ENCODE measurements around the gene IL31RA.
"Not testable (repeated sequence)": the region's sequence is repeated elsewhere in the genome, so short reads cannot be mapped to it uniquely, and the experiment has no call there.

The IL31RA gene

DNA sequence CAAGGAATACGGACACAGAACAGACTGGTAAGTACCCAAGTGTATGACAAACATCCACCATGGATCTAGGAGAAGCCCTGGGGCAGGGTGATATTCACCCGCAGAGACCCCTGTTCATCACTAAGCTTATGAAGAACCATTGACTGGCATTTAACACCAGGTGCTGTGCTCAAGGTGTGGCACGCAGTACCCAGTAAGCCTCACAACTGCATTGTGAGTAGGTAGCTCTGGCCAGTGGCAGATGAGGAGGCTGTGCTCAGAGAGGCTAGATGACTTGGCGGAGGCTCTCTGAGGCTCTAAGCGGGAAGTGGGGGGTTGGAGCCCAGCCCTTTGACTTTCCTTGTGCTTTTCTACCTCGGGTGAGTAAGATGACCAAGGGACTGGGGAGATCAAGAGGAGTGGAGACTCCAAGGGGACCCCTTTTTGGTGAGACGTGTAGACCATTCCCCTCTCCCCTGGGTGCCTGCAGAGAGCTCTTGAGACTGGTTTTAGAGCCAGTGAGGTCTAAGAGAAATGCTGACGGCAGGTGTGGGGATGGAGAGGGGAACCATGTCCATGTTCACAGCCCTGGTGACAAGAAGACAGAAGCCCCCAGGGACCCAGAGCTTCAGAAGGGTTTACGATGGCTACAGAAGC lies 72.8 kb downstream of the IL31RA start:
- DNase-seq (ENCODE audit: extremely low read depth in 1 of 2, low read depth in 1 of 2), result no peak

DNA sequence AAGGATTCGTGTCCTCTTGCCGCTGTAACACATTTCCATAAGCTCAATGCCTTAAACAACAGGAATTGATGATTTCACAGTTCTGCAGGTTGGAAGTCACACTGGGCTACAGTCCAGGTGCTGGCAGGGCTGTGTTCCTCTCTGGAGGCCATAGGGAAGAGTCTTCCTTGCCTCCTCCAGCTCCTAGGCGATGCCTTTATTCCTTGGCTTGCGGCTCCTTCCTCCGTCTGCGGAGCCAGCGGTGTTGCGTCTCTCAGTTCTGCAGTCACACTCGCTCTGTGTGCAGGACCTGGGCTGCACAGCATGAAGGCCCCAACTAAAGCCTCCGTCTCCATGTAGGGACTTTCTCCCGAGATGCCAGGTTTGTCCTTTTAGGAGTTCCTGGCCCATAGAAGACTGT lies 73.6 kb downstream of the IL31RA start:
- no peak for DNase-seq (ENCODE audit: extremely low read depth in 1 of 2, low read depth in 1 of 2)

DNA sequence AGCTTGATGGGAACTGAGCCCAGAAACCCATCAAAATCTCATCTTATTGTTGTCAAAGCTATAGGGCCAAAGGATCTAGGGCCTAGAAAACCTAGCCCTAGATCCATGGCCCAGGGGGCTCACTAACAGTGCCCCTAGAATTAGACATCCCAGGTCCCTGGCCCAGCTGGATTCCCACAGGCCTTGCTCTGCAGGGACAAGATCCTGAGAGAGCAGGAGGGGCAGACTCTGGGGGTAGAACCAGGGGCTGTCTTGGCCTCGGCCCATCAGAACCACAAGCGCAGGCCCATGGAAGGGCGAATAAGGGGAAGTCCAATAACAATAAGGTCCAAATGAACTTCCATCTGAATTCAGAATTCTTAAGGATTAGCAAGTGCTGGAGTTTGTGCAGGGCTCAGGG lies 74.0 kb downstream of the IL31RA start:
- no peak for DNase-seq (ENCODE audit: extremely low read depth in 1 of 2, low read depth in 1 of 2)

DNA sequence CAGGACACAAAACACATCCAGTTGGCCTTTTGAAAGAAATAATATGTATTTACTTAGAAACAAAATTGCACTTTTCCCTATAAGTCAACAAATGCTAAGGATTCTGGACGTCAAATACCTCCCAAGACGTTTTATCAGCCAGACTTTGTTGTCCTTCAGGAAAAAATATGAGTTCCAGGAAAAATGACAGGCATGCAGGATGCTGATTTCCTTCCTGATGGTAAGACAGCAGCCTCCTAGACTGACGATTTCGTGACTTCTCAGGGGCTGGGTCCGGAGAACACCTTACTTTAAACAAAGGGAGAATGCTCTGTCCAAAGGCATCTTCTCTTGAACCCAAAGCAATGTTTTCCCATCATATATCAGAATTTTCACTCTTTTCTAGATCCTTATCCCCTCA lies 74.6 kb downstream of the IL31RA start:
- no peak for DNase-seq (ENCODE audit: extremely low read depth in 1 of 2, low read depth in 1 of 2)

DNA sequence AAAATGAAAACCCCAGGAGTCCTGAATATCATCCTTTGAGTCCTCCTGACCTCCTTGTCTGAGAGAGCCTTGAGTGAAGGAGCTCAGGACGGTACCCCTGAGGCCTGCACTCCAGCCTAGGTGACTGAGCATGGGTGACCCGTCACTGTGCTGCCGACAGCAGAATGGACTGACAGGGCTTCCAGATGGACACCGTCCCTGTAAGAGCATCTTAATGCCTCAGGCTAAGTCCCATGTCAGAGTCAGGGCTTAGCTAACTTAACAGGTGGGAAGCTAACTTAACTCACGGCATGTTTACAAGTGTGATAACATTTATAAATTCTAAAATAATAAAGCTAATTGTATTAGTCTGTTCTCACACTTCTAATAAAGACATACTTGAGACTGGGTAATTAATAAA lies 75.3 kb downstream of the IL31RA start:
- DNase-seq (ENCODE audit: extremely low read depth in 1 of 2, low read depth in 1 of 2), result no peak

DNA sequence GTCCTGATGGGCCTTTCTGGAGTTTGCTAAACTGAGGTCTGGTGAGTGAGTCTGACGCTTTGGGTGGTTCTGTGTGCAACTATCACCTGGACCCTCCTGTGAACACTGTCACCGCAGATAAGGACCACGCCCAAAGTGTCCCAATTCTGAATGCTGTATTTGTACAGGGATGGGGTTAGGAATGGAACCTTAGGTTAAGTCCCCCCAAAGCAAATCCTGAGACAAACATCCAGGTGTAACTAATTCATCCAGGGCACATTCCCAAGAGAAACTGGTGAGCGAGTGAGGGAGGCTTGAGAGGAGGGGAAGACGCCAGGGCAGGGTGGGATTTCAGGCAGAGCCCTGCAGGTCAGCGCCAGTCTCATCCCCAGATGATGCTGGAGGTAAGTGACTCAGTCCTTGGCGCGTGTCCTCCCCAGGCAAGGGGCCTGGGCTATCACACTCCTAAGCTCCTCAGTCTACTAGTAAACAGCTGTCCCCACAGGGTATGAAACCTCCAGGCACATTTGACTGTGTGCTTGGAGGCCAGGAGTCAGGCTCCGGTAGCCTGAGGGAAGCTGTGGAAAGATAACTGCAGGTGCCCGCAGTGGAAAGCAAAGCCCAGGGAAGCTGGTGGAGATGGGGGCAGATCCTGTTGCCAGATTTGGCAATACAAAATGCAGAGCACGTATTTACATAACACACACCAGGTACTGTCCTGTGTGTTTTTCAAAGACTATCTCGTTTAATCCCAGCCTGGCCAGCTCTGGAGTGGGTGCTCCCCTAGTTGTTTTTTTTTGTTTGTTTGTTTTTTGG lies 76.9 kb downstream of the IL31RA start:
- DNase-seq (ENCODE audit: extremely low read depth in 1 of 2, low read depth in 1 of 2), result no peak

DNA sequence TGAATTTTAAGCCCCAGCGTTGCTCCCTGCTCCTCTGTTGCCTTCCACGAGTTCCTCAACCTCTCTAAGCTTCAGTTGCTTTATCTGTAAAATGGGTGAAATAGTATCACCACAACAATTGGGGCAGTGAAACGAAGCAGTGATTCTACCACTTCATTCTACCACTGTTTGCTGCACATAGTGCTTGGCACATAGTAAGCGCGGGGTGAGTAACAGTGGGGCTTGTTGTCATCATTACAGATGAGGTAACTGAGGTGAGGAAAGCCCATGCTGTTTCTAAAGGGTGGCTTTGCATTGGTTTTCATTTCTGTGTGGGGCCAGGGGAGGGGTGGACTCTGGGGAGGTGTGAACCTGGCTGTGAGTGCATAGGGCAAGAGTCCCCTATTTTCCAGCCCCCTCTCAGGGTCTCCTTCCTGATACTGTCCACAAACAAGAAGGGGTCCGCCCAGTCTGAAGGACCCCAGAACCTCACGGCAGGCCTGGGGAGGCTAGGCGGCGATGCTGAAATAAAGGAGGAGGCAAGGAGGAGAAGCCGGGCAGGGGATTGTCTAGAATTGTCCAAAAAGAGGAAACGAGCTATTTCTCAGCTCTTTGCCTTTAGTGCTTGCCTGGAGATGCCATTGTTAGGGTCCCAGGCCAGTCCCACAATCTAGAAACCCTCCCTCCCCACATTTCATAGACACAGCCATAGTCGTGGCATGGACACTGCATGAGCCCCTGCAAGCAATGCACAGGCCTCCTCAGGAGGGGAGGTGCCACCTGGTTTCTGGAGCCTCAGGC lies 78.1 kb downstream of the IL31RA start:
- no peak for DNase-seq (ENCODE audit: extremely low read depth in 1 of 2, low read depth in 1 of 2)

DNA sequence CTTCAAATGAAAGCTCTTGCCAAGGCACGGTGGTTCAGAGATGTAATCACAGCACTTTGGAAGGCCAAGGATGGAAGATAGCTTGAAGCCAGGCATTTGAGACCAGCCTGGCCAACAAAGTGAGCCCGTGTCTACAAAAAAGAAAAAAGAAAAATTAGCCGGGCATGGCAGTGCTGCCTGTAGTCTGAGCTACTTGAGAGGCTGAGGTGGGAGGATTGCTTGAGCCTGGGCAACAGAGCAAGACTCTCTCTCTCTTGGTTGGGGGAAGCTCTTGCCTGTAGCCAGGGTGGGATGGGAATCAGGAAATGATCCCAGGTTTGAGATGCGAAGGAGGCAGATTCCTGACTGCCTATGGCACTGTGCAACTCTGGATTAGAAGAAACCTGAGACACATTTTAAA lies 81.5 kb downstream of the IL31RA start:
- DNase-seq (ENCODE audit: extremely low read depth in 1 of 2, low read depth in 1 of 2), result no peak

DNA sequence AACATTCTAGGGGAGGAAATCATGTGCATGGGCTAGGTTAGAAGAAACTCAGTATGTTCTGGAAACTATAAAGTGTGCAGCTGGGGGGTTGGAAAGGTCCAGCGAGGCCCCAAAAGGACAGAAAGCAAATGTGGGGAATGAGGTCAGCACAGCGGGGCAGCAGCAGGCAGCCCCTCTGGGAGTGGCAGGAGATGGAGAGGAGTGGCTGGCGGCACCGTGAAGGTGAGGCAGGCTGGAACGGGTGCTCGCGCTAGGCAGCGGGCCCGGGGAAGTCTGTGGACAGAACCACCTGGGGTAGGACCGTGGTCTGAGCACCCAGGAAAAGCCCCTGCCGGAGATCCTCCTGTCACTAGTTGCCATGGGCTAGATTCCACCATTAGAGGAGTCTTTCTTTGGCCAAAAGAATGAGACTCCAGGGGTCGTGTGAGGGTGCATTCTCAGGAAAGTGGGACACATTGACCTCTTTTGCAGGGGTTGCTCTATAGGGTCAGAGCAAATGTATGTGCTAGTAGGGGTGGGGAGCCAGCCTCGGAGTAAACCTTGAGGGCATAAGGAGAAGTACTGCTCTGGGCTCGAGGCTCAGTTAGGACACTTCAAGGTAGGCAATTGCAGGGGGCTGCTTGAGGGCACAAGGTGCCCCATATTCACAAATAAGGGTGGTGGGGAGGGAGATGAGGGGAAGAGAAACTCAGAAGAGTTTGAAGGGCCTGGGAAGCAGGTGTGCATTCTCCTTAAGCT lies 82.4 kb downstream of the IL31RA start:
- no peak for DNase-seq (ENCODE audit: extremely low read depth in 1 of 2, low read depth in 1 of 2)

DNA sequence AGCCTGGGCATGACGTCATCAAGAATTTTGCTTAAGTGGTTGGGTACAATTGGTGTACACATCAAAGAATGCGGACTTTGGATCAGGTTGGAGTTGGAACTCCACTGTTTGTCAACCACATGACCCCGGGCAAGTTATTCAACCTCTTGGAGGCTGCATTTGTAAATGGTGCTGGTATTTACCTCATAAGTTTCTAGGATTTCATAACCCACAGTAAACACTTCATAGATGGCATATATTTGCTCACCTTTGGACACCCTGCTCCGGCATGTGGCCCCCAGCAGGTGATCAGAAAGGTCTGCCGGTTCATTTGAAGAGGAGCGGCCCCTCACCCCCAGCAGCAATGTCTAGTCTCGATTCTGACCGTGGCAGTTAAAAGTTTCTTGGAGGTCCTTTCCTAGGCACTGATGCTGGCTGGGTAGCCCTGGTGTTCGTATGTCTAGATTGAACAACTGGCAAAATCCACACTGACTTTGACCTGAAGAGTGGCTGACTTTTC lies 83.0 kb downstream of the IL31RA start:
- DNase-seq (ENCODE audit: extremely low read depth in 1 of 2, low read depth in 1 of 2), result no peak

DNA sequence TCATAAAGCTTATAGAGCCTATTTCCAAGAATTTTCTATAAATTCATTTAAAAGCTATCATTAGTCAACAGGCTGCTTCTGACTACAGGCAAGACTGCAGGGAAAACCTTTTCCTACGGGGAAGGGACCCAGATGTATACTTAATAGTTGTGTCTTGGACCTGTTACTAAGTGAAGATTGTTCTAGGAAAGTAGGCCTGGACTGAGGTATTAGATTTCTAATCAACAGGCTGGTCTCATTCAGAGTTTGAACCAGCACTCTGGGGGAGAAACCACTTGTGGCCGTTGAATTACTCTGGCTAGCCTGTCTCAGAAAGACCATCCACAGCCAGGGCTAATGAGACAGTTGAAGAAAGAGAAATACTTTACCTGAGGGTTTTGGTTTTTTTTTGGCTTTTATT lies 83.6 kb downstream of the IL31RA start:
- DNase-seq (ENCODE audit: extremely low read depth in 1 of 2, low read depth in 1 of 2), result no peak

DNA sequence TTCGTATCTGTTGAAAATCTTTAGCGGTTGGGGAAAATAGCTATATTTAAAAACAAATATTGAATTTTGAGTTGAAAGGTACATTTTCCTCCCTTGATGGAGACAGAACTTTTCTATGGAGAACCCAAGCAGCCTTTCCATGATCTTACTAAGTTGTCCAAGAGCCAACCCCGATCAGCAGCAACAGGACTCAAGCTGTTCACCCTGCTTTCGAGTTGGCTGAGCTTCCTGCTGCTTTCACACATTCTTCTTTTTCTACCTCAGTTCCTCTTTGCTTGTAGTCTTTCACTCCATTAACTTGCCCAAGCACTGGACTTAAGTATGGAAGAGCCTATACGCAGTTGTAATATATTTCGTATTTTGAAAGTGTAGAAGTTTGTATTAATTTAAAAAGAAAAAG lies 84.2 kb downstream of the IL31RA start:
- no peak for DNase-seq (ENCODE audit: extremely low read depth in 1 of 2, low read depth in 1 of 2)

DNA sequence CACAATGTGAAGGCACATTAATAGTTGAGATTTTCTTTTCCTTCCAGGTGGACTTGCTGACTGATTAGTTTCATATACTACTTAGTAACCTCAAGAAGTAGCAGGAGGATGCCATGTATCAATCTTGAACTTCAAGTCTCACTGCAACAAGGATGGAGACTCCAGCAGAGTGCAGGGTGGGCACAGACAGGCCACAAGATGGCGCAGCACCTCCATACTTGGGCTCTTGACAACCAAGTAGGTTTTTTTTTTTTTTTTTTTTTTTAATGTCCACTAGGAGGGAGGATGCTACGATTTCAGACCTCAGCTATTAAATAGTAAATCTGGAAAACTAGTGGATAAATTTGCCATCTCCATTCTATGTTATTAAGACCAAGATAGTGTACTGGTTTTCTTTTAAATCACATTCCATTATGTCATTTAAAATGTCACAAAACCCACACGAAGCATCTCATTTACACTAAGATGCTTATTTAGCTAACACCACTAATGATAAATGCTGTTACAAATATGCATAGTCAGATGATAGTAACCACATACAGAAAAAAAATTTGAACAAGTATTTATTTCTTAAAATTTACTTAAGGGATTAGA lies 85.0 kb downstream of the IL31RA start:
- peak; percentile 49 to 56 for DNase-seq (ENCODE audit: extremely low read depth in 1 of 2, low read depth in 1 of 2)

DNA sequence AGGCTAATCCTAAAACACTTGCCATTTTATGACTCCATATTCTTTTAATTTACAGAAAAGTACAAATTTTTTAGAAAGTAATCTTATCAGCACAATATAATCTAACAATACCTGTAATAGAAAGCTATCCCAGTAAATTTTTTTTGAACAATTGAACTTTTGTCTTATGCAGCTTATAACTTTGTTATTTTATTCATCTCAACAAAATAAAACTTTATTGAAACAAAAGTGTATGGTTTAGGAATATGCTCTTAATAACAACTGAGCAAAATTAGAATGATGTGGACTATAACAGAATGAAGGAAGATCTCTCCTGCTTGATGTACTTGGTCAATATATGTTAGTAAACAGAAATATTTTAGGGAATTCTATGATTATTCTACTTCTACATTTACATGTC lies 86.4 kb downstream of the IL31RA start:
- DNase-seq (ENCODE audit: extremely low read depth in 1 of 2, low read depth in 1 of 2), result not testable (repeated sequence)

DNA sequence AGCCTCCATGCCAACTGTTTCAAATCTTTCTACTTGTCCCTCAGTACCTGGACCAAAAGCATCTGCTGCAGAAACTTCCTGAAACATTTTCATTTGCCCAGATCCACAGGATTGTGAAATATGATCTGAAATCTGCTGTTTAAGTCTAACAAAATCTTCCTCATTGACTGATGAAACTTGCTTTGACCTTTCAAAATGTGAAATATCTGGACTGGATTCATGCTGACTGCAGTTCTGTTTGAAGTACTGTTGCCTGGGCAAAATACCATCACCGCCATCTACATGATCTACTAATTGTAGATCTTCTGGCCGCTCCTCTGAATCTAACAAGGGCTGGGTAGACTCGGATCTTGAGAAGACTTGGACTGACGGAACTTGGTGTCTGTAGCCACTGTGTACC lies 90.0 kb downstream of the IL31RA start:
- not testable (repeated sequence) for DNase-seq (ENCODE audit: extremely low read depth in 1 of 2, low read depth in 1 of 2)

DNA sequence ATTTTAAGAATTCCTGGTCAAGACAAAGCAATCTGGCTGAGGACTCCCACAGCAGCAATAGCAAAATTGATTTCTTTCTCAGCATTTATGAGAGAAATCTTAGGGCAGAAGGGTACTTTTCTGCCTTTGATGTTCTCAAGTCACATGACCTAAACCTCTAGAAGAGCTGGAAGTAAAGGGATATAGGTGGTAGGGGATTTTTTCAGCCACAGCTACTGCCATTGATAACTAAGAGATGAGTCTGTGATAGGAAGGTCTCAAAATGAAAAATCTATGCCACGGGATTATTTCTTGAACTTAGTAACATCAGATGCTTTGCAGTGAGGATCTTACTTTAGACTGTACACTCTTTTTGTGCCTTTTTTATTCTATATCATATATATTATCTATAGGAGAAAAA lies 108.1 kb downstream of the IL31RA start:
- no peak for DNase-seq (ENCODE audit: extremely low read depth in 1 of 2, low read depth in 1 of 2)

DNA sequence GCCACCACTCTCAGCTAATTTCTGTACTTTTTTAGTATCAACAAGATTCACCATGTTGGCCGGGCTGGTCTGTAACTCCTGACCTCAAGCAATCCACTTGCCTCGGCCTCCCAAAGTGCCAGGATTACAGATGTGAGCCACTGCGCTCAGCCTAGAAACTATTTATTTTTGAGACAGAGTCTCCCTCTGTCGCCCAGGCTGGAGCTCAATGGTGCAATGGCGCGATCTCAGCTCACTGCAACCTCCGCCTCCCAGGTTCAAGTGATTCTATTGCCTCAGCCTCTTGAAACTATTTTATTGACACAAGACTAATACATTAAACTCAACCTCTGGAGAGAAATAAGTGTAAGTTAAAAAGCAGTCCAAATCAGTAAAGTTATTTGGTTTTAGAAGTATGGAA lies 109.6 kb downstream of the IL31RA start:
- DNase-seq (ENCODE audit: extremely low read depth in 1 of 2, low read depth in 1 of 2), result no peak

DNA sequence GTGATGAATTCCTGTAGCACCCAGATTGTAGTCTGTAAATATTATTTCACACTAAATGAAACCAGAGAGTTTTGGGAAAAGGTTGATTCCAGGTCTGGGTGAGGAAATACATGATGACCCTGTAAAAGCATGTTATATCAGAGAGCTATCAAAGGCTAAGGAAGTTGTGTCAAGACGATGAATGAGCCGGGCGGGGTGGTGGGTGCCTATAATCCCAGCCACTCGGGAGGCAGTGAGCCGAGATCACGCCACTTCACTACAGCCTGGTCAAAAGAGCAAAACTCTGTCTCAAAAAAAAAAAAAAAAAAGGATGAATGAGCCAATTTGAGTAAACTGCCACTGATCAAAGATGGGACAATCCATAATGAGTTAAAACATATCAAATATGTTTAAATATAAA lies 114.4 kb downstream of the IL31RA start:
- DNase-seq (ENCODE audit: extremely low read depth in 1 of 2, low read depth in 1 of 2), result no peak

DNA sequence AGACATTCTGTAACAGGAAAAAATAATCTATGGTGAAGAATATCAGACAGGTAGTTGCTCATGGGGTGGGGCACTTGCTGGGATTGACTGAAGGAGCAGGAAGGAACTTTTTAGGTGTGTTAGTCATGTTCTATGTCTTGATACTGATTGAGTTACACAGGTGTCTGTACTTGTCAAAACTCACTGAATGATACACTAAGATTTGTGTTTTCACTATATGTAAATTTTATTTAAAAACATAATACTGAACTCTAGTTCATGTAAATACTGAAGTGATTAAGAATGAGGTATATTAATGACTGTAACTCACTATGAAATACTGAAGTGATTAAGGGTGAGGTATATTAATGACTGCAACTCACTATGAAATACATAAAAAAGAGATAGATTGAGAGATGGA lies 115.1 kb downstream of the IL31RA start:
- no peak for DNase-seq (ENCODE audit: extremely low read depth in 1 of 2, low read depth in 1 of 2)

DNA sequence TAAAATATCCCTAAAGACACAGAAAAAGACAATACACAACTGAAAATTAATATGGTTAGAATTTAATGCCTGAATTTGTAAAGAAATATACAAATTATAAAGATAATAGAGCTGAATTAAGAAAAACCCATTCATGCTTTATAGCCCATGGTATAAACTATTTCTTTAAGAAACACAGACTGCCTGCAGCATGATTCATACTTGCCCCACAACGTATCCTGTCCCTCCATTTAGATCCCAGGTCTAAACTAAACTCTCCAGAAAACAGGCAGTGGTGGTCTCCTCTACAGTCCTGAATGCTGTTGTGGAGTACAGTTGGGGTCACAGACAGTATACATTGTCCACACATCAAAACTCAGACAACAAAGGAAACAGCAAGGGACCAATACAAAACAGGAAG lies 118.8 kb downstream of the IL31RA start:
- no peak for DNase-seq (ENCODE audit: extremely low read depth in 1 of 2, low read depth in 1 of 2)
